ENCODE measurements around the gene SCNN1G.

Gene SCNN1G

GRCh38 chr16:23225634-23226033 lies 43.1 kb downstream of the SCNN1G start:
- TF ChIP-seq, protein P1, sequence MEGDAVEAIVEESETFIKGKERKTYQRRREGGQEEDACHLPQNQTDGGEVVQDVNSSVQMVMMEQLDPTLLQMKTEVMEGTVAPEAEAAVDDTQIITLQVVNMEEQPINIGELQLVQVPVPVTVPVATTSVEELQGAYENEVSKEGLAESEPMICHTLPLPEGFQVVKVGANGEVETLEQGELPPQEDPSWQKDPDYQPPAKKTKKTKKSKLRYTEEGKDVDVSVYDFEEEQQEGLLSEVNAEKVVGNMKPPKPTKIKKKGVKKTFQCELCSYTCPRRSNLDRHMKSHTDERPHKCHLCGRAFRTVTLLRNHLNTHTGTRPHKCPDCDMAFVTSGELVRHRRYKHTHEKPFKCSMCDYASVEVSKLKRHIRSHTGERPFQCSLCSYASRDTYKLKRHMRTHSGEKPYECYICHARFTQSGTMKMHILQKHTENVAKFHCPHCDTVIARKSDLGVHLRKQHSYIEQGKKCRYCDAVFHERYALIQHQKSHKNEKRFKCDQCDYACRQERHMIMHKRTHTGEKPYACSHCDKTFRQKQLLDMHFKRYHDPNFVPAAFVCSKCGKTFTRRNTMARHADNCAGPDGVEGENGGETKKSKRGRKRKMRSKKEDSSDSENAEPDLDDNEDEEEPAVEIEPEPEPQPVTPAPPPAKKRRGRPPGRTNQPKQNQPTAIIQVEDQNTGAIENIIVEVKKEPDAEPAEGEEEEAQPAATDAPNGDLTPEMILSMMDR (conservative IDR thresholded peaks at IDR 0.05; ENCODE audit: low read length): no peak
- TF ChIP-seq EZH2phosphoT487 (IDR thresholded peaks at IDR 0.05; ENCODE audit: borderline replicate concordance): no peak
- H3K4me2 ChIP-seq (ENCODE audit: low read depth, low read length, poor library complexity, severe bottlenecking): no peak overlapping the region
- no peak overlapping the region for H3K9ac ChIP-seq (ENCODE audit: low read depth, low read length, poor library complexity, severe bottlenecking)
- H3K4me3 ChIP-seq (ENCODE audit: low read length, poor library complexity, severe bottlenecking): no peak overlapping the region
- no peaks in the 10 kb centered on the region for H3K9me3 ChIP-seq (ENCODE audit: insufficient read depth, low read depth, low read length)
- H3K36me3 ChIP-seq (ENCODE audit: insufficient read depth, low read length): no peaks in the 10 kb centered on the region
- H3K79me2 ChIP-seq (ENCODE audit: insufficient read depth, low read length): no peaks in the 10 kb centered on the region
- no peaks in the 10 kb centered on the region for H3K4me1 ChIP-seq (ENCODE audit: insufficient read depth, low read length, poor library complexity, severe bottlenecking)
- no peak overlapping the region for H2AFZ ChIP-seq (ENCODE audit: low read length)
- H4K20me1 ChIP-seq (ENCODE audit: insufficient read depth, low read length, poor library complexity, severe bottlenecking): no peaks in the 10 kb centered on the region
- H3K9me2 ChIP-seq (replicated peaks; ENCODE audit: low read depth, low read length): no peaks in the 10 kb centered on the region
- H3K27me3 ChIP-seq (ENCODE audit: insufficient read depth, low read length, poor library complexity, severe bottlenecking): no peaks in the 10 kb centered on the region
- no peaks in the 10 kb centered on the region for H3F3A ChIP-seq (ENCODE audit: low read depth)

DNA sequence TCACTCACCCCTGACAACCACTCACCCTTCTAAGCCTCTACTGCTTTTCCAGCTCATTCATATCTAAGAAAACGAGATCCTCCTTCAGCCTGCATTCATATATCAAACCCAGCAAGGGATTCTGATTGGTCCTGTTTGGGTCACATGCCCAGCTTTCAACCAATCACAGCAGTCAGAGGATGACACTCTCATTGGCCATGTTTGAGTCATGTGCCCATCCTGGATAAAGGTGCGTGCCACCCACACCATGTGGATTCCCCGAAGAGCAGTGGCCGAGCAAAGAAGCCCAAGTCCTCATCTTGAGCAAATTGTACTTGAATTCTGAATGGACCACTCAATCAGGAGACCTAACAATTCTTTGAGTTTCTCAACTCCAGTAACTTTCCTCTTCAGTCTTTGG lies 45.0 kb downstream of the SCNN1G start:
- TF ChIP-seq, protein P1 (conservative IDR thresholded peaks at IDR 0.05; ENCODE audit: low read length): no peak
- TF ChIP-seq EZH2phosphoT487 (IDR thresholded peaks at IDR 0.05; ENCODE audit: borderline replicate concordance): no peak
- Histone ChIP-seq H4K20me1 (ENCODE audit: insufficient read depth, low read length, poor library complexity, severe bottlenecking) (no peaks in the 10 kb centered on the region), H3K4me1 (ENCODE audit: insufficient read depth, low read length, poor library complexity, severe bottlenecking) (no peaks in the 10 kb centered on the region), H3K9me3 (ENCODE audit: insufficient read depth, low read depth, low read length) (no peaks in the 10 kb centered on the region), H3K36me3 (ENCODE audit: insufficient read depth, low read length) (no peaks in the 10 kb centered on the region), H3K9me2 (replicated peaks; ENCODE audit: low read depth, low read length) (no peaks in the 10 kb centered on the region), H3F3A (ENCODE audit: low read depth) (no peaks in the 10 kb centered on the region), H2AFZ (ENCODE audit: low read length) (no peak overlapping the region), H3K4me3 (ENCODE audit: low read length, poor library complexity, severe bottlenecking) (no peak overlapping the region), H3K79me2 (ENCODE audit: insufficient read depth, low read length) (no peaks in the 10 kb centered on the region), H3K4me2 (ENCODE audit: low read depth, low read length, poor library complexity, severe bottlenecking) (no peak overlapping the region), H3K9ac (ENCODE audit: low read depth, low read length, poor library complexity, severe bottlenecking) (no peak overlapping the region), H3K27me3 (ENCODE audit: insufficient read depth, low read length, poor library complexity, severe bottlenecking) (no peaks in the 10 kb centered on the region)

GRCh38 chr16:23229714-23230113 lies 47.2 kb downstream of the SCNN1G start:
- Histone ChIP-seq H3K79me2 (ENCODE audit: insufficient read depth, low read length) (no peaks in the 10 kb centered on the region), H3K9me3 (ENCODE audit: insufficient read depth, low read depth, low read length) (no peaks in the 10 kb centered on the region), H4K20me1 (ENCODE audit: insufficient read depth, low read length, poor library complexity, severe bottlenecking) (no peaks in the 10 kb centered on the region), H3K9me2 (replicated peaks; ENCODE audit: low read depth, low read length) (no peaks in the 10 kb centered on the region), H3K4me2 (ENCODE audit: low read depth, low read length, poor library complexity, severe bottlenecking) (no peak overlapping the region), H3K4me1 (ENCODE audit: insufficient read depth, low read length, poor library complexity, severe bottlenecking) (no peaks in the 10 kb centered on the region), H3K4me3 (ENCODE audit: low read length, poor library complexity, severe bottlenecking) (no peak overlapping the region), H3K36me3 (ENCODE audit: insufficient read depth, low read length) (no peaks in the 10 kb centered on the region), H3K9ac (ENCODE audit: low read depth, low read length, poor library complexity, severe bottlenecking) (no peak overlapping the region), H2AFZ (ENCODE audit: low read length) (no peak overlapping the region), H3F3A (ENCODE audit: low read depth) (no peaks in the 10 kb centered on the region), H3K27me3 (ENCODE audit: insufficient read depth, low read length, poor library complexity, severe bottlenecking) (no peaks in the 10 kb centered on the region)
- TF ChIP-seq, protein P1 (conservative IDR thresholded peaks at IDR 0.05; ENCODE audit: low read length): no peak
- no peak for TF ChIP-seq EZH2phosphoT487 (IDR thresholded peaks at IDR 0.05; ENCODE audit: borderline replicate concordance)

Data from Loucy (cell line).